ENCODE results near the gene ABCA5.
"Not testable (repeated sequence)": the region's sequence is repeated elsewhere in the genome, so short reads cannot be mapped to it uniquely, and the experiment has no call there.

ABCA5 gene

GRCh38 chr17:69305177-69305576 is 21.8 kb downstream of the ABCA5 start:
- H2BK15ac ChIP-seq (ENCODE audit: low read depth, poor library complexity, severe bottlenecking), result no peak overlapping the region
- no peak overlapping the region for H3K4ac ChIP-seq (ENCODE audit: low read depth in 1 of 2, low read length in 2 of 2)
- no peak for DNase-seq
- 99% methylated on average over 2 of the region's 2 CpGs for WGBS
- H3K9ac ChIP-seq (ENCODE audit: low read length), result no peak overlapping the region
- H3K27me3 ChIP-seq (ENCODE audit: control insufficient read depth in 1 of 2, insufficient read depth in 1 of 2, low read length in 2 of 2), result no peaks in the 10 kb centered on the region
- H4K8ac ChIP-seq (ENCODE audit: low read length), result no peak overlapping the region
- no peak overlapping the region for H4K91ac ChIP-seq (ENCODE audit: low read length)
- no peak overlapping the region for H2AK5ac ChIP-seq (ENCODE audit: low read length, severe bottlenecking)
- H3K14ac ChIP-seq (ENCODE audit: low read length in 2 of 2), result no peak overlapping the region
- H3K18ac ChIP-seq (ENCODE audit: low read depth in 1 of 2, low read length in 2 of 2), result no peak overlapping the region
- H2BK12ac ChIP-seq (ENCODE audit: low read length in 2 of 2), result no peak overlapping the region
- H3K9me3 ChIP-seq (ENCODE audit: control insufficient read depth, low read length), result no peaks in the 10 kb centered on the region
- no peak overlapping the region for H2BK5ac ChIP-seq (ENCODE audit: low read depth, low read length, poor library complexity, severe bottlenecking)
- no peak overlapping the region for H3K4me2 ChIP-seq (ENCODE audit: low read length, poor library complexity, severe bottlenecking)
- H3K27ac ChIP-seq (ENCODE audit: low read length, poor library complexity, severe bottlenecking), result no peak overlapping the region
- no peak overlapping the region for H2BK120ac ChIP-seq (ENCODE audit: low read depth, low read length)
- H3K23ac ChIP-seq (ENCODE audit: low read length in 2 of 2), result no peak overlapping the region
- H3K79me1 ChIP-seq (replicated peaks; ENCODE audit: low read length, poor library complexity, severe bottlenecking), result no peaks in the 10 kb centered on the region
- no peaks in the 10 kb centered on the region for H3K36me3 ChIP-seq (ENCODE audit: control insufficient read depth in 1 of 2, insufficient read depth in 2 of 2, low read depth in 1 of 2, low read length in 2 of 2)
- no peak overlapping the region for H3K4me3 ChIP-seq (ENCODE audit: insufficient read depth in 1 of 2, low read depth in 1 of 2, low read length in 2 of 2)
- H2AFZ ChIP-seq (ENCODE audit: low read depth, low read length), result no peak overlapping the region
- no peaks in the 10 kb centered on the region for H3K4me1 ChIP-seq (ENCODE audit: control insufficient read depth, insufficient read depth, low read depth, low read length)

GRCh38 chr17:69302682-69303081 is 24.3 kb downstream of the ABCA5 start:
- no peak overlapping the region for H3K18ac ChIP-seq (ENCODE audit: low read depth in 1 of 2, low read length in 2 of 2)
- H3K27me3 ChIP-seq (ENCODE audit: control insufficient read depth in 1 of 2, insufficient read depth in 1 of 2, low read length in 2 of 2), result no peaks in the 10 kb centered on the region
- no peak overlapping the region for H2BK5ac ChIP-seq (ENCODE audit: low read depth, low read length, poor library complexity, severe bottlenecking)
- H3K79me1 ChIP-seq (replicated peaks; ENCODE audit: low read length, poor library complexity, severe bottlenecking), result no peaks in the 10 kb centered on the region
- no peak overlapping the region for H3K4ac ChIP-seq (ENCODE audit: low read depth in 1 of 2, low read length in 2 of 2)
- H2BK15ac ChIP-seq (ENCODE audit: low read depth, poor library complexity, severe bottlenecking), result no peak overlapping the region
- 100% methylated on average over 1 of the region's 1 CpG for WGBS
- no peak overlapping the region for H4K8ac ChIP-seq (ENCODE audit: low read length)
- DNase-seq, result no peak
- H3K4me2 ChIP-seq (ENCODE audit: low read length, poor library complexity, severe bottlenecking), result no peak overlapping the region
- no peak overlapping the region for H4K91ac ChIP-seq (ENCODE audit: low read length)
- H3K36me3 ChIP-seq (ENCODE audit: control insufficient read depth in 1 of 2, insufficient read depth in 2 of 2, low read depth in 1 of 2, low read length in 2 of 2), result no peaks in the 10 kb centered on the region
- no peak overlapping the region for H3K27ac ChIP-seq (ENCODE audit: low read length, poor library complexity, severe bottlenecking)
- H3K4me3 ChIP-seq (ENCODE audit: insufficient read depth in 1 of 2, low read depth in 1 of 2, low read length in 2 of 2), result no peak overlapping the region
- H3K9ac ChIP-seq (ENCODE audit: low read length), result no peak overlapping the region
- no peak overlapping the region for H2AK5ac ChIP-seq (ENCODE audit: low read length, severe bottlenecking)
- no peak overlapping the region for H2BK120ac ChIP-seq (ENCODE audit: low read depth, low read length)
- H2BK12ac ChIP-seq (ENCODE audit: low read length in 2 of 2), result no peak overlapping the region
- no peak overlapping the region for H3K23ac ChIP-seq (ENCODE audit: low read length in 2 of 2)
- H3K9me3 ChIP-seq (ENCODE audit: control insufficient read depth, low read length), result no peaks in the 10 kb centered on the region
- H3K14ac ChIP-seq (ENCODE audit: low read length in 2 of 2), result no peak overlapping the region
- H2AFZ ChIP-seq (ENCODE audit: low read depth, low read length), result no peak overlapping the region
- H3K4me1 ChIP-seq (ENCODE audit: control insufficient read depth, insufficient read depth, low read depth, low read length), result no peaks in the 10 kb centered on the region

- Histone ChIP-seq H2AK5ac (ENCODE audit: low read length, severe bottlenecking) (no peak overlapping the region), H3K27me3 (ENCODE audit: control insufficient read depth in 1 of 2, insufficient read depth in 1 of 2, low read length in 2 of 2) (no peaks in the 10 kb centered on the region), H4K8ac (ENCODE audit: low read length) (no peak overlapping the region), H3K23ac (ENCODE audit: low read length in 2 of 2) (no peak overlapping the region), H3K9me3 (ENCODE audit: control insufficient read depth, low read length) (no peaks in the 10 kb centered on the region), H2BK15ac (ENCODE audit: low read depth, poor library complexity, severe bottlenecking) (no peak overlapping the region), H3K27ac (ENCODE audit: low read length, poor library complexity, severe bottlenecking) (no peak overlapping the region), H3K36me3 (ENCODE audit: control insufficient read depth in 1 of 2, insufficient read depth in 2 of 2, low read depth in 1 of 2, low read length in 2 of 2) (no peaks in the 10 kb centered on the region), H2BK12ac (ENCODE audit: low read length in 2 of 2) (no peak overlapping the region), H3K4me3 (ENCODE audit: insufficient read depth in 1 of 2, low read depth in 1 of 2, low read length in 2 of 2) (no peak overlapping the region), H3K4me1 (ENCODE audit: control insufficient read depth, insufficient read depth, low read depth, low read length) (no peaks in the 10 kb centered on the region), H3K79me1 (replicated peaks; ENCODE audit: low read length, poor library complexity, severe bottlenecking) (no peaks in the 10 kb centered on the region), H2BK5ac (ENCODE audit: low read depth, low read length, poor library complexity, severe bottlenecking) (no peak overlapping the region), H4K91ac (ENCODE audit: low read length) (no peak overlapping the region), H3K18ac (ENCODE audit: low read depth in 1 of 2, low read length in 2 of 2) (no peak overlapping the region), H2BK120ac (ENCODE audit: low read depth, low read length) (no peak overlapping the region), H3K9ac (ENCODE audit: low read length) (no peak overlapping the region), H3K14ac (ENCODE audit: low read length in 2 of 2) (no peak overlapping the region), H3K4ac (ENCODE audit: low read depth in 1 of 2, low read length in 2 of 2) (no peak overlapping the region), H2AFZ (ENCODE audit: low read depth, low read length) (no peak overlapping the region), H3K4me2 (ENCODE audit: low read length, poor library complexity, severe bottlenecking) (no peak overlapping the region)
- DNase-seq, result no peak
- no CpG with 5 or more reads among the region's 3 CpGs for whole genome bisulfite sequencing
Observed at GRCh38 chr17:69300222-69300621, 26.7 kb downstream of the ABCA5 start.

- not testable (repeated sequence) for H2BK5ac ChIP-seq (ENCODE audit: low read depth, low read length, poor library complexity, severe bottlenecking); H3K27me3 ChIP-seq (ENCODE audit: control insufficient read depth in 1 of 2, insufficient read depth in 1 of 2, low read length in 2 of 2); H3K4me3 ChIP-seq (ENCODE audit: insufficient read depth in 1 of 2, low read depth in 1 of 2, low read length in 2 of 2)
Observed at GRCh38 chr17:69298120-69298722, 28.7 kb downstream of the ABCA5 start.

More at GRCh38 chr17:69298120-69298722, 28.7 kb downstream of the ABCA5 start:
- not testable (repeated sequence) for H3K18ac ChIP-seq (ENCODE audit: low read depth in 1 of 2, low read length in 2 of 2); H3K4me2 ChIP-seq (ENCODE audit: low read length, poor library complexity, severe bottlenecking); H3K4me1 ChIP-seq (ENCODE audit: control insufficient read depth, insufficient read depth, low read depth, low read length); H3K9me3 ChIP-seq (ENCODE audit: control insufficient read depth, low read length); H2BK120ac ChIP-seq (ENCODE audit: low read depth, low read length); H3K27ac ChIP-seq (ENCODE audit: low read length, poor library complexity, severe bottlenecking); H3K36me3 ChIP-seq (ENCODE audit: control insufficient read depth in 1 of 2, insufficient read depth in 2 of 2, low read depth in 1 of 2, low read length in 2 of 2); DNase-seq; H2AK5ac ChIP-seq (ENCODE audit: low read length, severe bottlenecking); H3K14ac ChIP-seq (ENCODE audit: low read length in 2 of 2); H2BK15ac ChIP-seq (ENCODE audit: low read depth, poor library complexity, severe bottlenecking); H3K9ac ChIP-seq (ENCODE audit: low read length); H3K79me1 ChIP-seq (replicated peaks; ENCODE audit: low read length, poor library complexity, severe bottlenecking); H4K8ac ChIP-seq (ENCODE audit: low read length); H3K4ac ChIP-seq (ENCODE audit: low read depth in 1 of 2, low read length in 2 of 2); H2AFZ ChIP-seq (ENCODE audit: low read depth, low read length); H3K23ac ChIP-seq (ENCODE audit: low read length in 2 of 2); H2BK12ac ChIP-seq (ENCODE audit: low read length in 2 of 2); H4K91ac ChIP-seq (ENCODE audit: low read length)
- WGBS, result 71% methylated on average over 1 of the region's 3 CpGs

Measured in mesenchymal stem cell (in vitro differentiated cells and primary cell).